Ishikawa (cell line): ENCODE results near the gene LRFN4.

Experiments used
- CEBPB ChIP-seq: IDR thresholded peaks from 2 replicates; pipeline ENCODE4 v1.6.1; 2012
- CREB1 ChIP-seq: IDR thresholded peaks from 2 replicates; pipeline ENCODE4 v1.6.1; 2012; ENCODE audit warnings: low read depth
- EGR1 ChIP-seq: IDR thresholded peaks from 2 replicates; pipeline ENCODE4 v1.6.1; 2012
- EP300 ChIP-seq: IDR thresholded peaks from 2 replicates; pipeline ENCODE4 v1.6.1; 2012; ENCODE audit warnings: borderline replicate concordance
- FOXM1 ChIP-seq: IDR thresholded peaks from 2 replicates; pipeline ENCODE4 v1.6.1; 2012; ENCODE audit warnings: low read depth, borderline replicate concordance
- MAX ChIP-seq: IDR thresholded peaks from 2 replicates; pipeline ENCODE4 v1.6.1; 2012
- NFIC ChIP-seq: IDR thresholded peaks from 2 replicates; pipeline ENCODE4 v1.6.1; 2012
- RAD21 ChIP-seq: IDR thresholded peaks from 2 replicates; pipeline ENCODE4 v1.6.1; 2012; ENCODE audit warnings: low read depth
- TAF1 ChIP-seq: IDR thresholded peaks from 2 replicates; pipeline ENCODE4 v1.6.1; 2012; ENCODE audit warnings: low read depth, mild to moderate bottlenecking
- TCF12 ChIP-seq: IDR thresholded peaks from 2 replicates; pipeline ENCODE4 v1.6.1; 2012; ENCODE audit warnings: low read depth
- TEAD4 ChIP-seq: IDR thresholded peaks from 2 replicates; pipeline ENCODE4 v1.6.1; 2012
- YY1 ChIP-seq: IDR thresholded peaks from 2 replicates; pipeline ENCODE4 v1.6.1; 2012; ENCODE audit warnings: low read depth

GRCh38 chr11:66860449-66860831, 3.6 kb downstream of the LRFN4 start:
- no peak for TF ChIP-seq TCF12
- TF ChIP-seq EP300 = no peak
- no peak for TF ChIP-seq TAF1
- TF ChIP-seq EGR1 = no peak
- TF ChIP-seq YY1 = no peak
- TF ChIP-seq MAX = no peak
- TF ChIP-seq FOXM1 = no peak
- no peak for TF ChIP-seq CEBPB
- TF ChIP-seq RAD21 = no peak
- TF ChIP-seq TEAD4 = no peak
- TF ChIP-seq CREB1 = no peak
- no peak for TF ChIP-seq NFIC
